T-helper 22 cell (primary cell): ENCODE data around the gene CLEC1A.

Experiments
- DNase-seq: peaks from one replicate; pipeline ENCODE4 v3.0.0-alpha.2; 2020; ENCODE audit warnings: low read depth

Gene CLEC1A

DNA sequence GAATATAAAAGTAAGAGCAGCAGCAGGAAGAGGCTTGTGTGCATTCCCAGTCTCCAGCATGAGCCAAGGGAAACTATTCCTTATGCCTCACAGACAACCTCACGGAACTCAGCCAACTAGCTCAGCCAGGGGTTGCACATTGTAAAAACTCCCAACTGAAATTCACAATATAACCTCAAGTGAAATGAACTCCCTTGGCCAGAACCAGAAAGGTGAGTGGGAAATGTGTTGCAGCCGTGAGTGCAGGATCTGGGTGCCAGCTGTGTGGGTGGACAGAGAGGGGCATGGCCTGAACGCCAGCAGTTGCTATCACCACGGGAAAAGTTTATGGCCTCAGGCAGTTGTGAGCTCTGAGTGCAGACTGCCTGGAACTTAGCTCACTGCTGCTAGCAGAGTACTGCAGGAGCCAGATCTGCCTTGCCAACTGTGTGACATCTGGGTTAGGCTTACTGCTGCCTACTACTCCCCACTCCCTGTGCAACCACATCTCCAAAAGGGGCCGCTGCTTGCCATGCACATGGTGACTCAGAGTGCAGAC, 2.3 kb upstream of the CLEC1A start:
- DNase-seq: no peak

DNA sequence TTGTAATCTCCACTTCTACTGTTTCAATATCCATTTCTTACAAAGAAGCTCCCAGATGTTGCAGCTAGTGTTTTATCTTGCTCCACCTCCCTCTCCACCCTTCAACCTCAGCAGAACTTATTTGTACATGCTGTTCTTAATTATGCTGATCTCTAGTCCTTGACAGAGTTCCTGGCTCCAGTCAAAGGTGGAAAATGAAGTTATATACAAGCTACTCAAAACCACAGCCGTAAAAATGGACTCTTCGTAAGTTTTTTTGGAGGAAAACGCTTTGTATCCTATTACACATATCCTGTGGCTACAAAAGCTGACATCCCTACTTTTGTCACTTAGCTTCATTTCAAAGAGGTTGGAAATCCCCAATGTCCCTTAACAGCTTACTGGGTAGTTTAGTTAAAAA, 1.3 kb downstream of the CLEC1A start:
- no peak for DNase-seq

DNA sequence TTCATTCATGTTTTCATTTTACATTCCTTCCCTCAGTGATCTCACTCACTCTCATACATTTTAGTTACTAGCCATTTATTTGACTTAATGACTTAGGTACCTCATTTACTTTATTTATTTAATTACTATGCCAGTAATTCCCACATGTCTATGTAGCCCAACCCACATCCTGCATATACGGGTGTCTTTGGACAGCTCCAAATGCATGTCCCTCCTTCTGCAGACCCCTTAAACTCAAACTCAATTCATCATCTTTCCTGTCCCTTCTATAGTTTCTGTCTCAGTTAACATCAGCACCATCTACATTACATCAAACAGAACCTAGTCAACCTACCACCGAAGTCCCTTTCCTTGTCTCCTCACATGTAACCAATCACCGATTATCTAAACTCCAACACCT, 2.8 kb downstream of the CLEC1A start:
- DNase-seq: no peak

DNA sequence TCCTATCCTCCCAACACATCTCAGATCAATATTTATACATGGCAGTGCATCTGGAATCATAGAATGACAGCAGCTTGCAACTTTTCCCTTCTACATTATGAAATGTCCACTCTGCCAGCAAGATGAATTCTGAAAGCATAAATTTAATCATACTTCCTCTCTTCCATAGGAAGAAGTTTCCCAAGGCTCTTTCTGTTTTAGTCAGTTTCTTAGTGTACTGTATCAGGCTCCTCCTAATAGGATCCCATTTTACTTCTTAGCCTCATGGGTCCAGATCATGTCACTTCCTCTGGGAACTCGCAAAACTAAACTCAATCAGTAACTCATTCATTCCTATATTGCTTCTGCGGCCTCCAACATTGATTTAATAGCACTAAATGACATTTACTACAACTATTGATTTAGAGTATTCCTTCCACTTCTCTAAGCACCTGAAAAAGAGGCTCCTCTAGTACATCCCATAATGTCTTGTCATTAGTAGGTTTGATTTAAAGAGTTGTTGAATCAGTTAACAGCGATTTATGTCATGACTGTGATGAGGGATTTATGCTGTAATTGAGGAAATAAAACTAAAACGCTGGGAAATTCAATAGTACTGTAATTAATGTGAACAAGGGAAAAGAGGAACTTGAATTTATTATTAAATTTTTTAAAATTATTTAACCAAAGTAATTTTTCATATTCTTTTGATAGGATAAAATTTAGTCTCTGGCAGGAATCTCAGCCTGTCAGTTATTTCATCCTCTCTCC, 4.0 kb downstream of the CLEC1A start:
- DNase-seq: no peak

DNA sequence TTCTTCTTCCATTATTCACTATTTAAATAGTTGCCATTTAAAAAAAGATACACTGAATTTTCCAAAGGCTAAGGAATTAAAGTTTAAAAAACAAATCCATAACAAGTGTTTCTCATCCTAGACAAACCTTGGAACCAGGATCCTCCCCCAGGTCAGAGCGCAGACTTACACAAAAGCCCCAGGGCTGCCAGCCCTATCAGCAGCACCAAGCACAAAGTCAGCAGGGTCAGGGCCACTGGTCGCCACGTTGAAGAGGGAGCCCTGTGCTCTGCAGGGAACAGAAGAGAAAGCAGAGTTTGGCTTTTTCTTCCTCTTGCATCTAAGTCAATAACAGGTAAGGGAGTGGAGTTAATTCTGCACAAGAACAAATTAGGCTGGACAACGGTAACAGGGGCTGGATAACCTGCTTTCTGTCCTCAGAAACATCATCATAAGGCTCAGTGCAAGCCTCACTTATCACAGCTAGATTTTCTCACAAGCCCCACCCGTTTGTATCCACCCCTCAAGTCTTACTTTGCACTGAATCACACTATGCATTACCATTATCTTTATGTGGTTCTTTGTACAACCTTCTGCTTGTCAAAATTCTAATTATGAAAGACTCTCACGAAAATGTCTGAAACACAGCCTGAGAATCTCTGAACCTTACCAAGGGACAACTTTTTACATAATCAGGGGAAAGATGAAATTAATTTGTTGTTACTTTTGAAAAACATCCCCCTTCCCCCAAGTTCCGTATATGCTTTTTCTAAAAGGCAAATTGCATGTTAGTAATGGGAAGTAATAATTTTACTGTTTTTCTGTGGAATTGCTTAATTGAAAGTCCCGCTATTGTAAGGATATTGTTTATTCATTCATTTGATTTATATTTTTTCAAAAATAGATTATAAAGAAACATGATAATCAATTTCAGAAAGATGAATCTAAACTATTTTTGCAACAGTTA, 9.6 kb downstream of the CLEC1A start:
- no peak for DNase-seq

DNA sequence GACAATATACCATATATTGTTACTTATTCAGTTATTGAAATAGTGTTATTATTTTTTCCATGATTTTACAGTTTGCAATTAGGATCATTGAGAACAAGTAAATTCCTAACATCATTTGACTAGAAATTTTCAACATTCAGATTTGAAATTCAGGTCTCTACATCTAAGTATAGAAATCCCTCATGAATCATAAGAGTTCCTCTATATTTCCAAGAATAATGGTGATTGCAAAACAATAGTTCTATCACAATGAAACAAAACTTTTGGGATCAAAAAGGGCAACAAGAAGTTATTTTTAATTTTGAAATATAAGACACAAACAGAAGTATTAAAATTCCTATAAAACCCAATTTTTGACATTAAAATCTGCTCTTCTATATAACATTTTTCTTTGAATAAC, 10.8 kb downstream of the CLEC1A start:
- DNase-seq: no peak

DNA sequence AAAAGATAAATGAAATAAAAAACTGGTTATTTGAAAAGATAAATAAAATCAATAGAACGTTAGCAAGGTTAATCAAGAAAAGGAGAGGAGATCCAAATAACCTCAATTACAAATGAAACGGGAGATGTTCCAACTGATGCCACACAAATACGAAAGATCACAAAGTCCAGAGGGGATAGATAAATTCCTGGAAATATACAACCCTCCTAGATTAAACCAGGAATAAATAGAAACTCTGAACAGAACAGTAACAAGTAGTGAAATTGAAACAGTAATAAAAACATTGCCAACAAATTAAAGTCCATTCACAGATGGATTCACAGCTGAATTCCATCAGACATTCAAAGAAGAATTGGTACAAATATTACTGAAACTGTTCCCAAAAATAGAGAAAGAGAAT, 12.4 kb downstream of the CLEC1A start:
- no peak for DNase-seq

DNA sequence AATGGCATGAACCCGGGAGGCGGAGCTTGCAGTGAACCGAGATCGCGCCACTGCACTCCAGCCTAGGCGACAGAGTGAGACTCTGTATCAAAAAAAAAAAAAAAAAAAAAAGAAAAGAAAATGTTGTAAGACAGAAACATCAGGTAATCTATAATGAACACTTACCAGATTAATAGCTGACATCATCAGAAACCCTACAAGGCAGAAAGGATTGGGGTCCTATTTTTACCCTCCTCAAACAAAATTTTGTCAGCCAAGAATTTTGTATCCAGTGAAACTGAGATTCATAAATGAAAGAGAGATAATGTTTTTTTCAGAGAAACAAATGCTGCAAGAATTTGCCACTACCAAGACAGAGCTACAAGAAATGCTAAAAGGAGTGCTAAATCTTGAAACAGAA, 14.1 kb downstream of the CLEC1A start:
- DNase-seq: no peak

DNA sequence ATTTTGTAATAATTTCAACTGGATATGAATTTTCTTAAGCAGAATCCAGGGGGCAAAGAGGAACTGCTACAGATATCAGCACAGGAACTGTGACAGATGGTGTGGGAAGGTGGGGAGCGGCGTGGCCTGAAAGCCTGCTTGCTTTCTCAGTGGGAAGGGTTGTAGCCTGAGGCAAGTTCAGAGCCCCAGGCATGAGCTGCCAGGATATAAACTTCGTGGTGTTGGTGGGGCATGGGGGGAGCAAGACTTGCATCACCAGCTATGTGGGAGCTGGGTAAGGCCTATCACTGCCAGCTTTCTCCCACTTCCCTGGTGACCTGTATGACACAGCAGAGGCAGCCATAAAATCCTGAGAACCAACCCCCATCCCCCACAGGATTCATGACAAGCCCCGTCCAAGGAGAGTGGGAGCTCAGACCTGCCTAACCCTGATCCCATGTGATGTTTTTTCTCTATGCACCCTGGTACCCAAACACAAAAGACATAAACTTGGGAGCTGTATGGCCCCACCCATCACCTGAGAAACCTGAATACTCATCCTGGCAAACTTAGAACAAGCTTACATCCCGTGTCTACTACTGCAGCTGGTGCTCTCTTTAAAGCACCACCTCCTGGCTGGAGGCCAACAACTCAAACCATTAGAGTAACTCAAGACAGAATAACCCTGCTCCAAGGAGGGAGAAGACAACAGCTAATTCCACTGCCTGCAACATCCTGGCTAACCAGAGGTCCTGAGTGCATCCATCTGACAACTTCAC, 16.5 kb downstream of the CLEC1A start:
- DNase-seq: no peak

DNA sequence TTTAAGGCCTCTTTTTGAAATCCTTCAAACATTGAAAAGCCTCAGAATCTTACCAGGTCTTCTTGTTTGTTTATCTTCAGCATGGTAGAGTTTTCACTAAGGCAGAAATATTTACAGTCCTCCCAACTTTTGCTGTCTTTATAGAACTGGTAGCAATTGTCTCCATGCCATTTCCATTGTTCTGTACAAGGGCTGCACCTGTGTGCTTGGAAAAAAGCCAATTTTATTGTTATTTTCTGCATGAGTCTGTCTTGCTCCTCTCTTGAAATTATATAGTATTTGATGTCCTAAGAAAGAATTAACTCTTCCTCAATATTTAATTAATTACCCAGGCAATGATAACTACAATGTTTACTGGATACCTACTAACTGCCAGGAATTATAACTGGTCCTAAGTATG, 23.3 kb downstream of the CLEC1A start:
- DNase-seq: no peak

DNA sequence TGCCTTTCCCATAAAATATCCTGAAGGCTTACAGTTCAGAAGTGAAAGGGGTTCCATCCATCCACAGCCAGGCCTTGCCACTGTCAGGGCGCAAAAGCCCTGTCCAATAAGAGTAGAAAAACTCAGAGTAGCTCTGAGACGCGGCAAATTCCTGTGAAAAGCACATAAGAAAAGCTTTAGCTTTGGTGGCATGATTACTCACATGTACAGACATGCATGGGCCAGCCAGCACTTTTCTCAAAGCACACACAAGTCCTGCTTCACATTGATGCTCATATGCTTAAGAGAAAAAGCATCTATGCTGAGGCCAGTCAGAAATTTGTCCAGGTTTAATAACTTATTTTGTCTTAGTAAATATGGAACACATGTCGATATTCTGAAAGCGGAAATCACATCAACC, 25.5 kb downstream of the CLEC1A start:
- DNase-seq: no peak

DNA sequence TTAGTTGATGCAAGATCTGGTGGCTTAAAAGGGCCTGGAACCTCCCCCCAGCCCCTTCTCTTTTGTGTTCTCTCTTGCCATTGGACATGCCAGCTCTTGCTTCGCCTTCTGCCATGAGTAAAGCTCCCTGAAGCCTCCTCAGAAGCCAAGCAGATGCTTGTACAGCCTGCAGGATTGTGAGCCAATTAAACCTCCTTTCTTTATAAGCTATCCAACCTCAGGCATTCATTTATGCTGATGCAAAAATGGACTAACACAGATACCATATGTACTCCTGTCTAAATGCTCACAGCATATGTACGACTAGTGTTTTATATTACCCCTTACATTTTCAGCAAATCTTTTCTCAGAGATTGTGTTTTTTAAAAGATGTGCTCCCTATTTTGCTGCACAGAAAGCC, 26.7 kb downstream of the CLEC1A start:
- no peak for DNase-seq

DNA sequence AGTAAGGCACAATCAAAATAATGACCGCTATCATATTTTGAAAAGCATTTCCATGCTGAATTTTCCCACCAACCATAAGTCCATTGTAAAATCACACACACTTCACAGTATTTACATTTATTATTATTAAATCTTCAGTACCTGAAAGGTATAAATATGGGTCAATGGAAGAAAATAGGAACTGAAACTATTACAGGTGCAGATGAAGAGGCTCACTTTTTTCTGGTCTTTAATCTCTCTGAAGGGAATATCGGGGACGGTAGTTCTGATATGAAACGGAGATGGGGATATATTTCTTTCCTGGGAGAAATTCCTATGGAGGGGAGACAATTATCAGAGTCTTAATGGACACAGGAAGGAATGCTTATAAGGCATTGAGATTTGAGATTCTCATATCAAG, 28.4 kb downstream of the CLEC1A start:
- DNase-seq: no peak

DNA sequence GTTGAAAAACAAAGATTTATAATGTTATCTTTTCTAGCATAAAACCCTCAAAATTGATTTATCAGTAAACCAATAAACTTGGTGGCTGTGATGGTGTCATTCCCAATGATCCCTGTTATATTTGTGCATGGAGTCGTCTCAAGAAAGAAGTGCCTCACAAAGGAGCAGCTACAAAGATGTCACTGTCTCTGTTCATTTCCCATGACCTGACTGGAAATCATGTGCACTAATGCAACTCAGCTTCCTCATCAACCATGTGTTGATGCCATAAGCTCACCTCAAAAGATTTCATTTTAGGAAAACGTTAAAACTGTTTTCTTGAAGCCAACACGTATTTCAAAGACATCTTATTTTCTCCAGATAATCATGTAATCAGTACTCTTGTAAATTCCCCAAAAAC, 28.8 kb downstream of the CLEC1A start:
- DNase-seq: no peak

DNA sequence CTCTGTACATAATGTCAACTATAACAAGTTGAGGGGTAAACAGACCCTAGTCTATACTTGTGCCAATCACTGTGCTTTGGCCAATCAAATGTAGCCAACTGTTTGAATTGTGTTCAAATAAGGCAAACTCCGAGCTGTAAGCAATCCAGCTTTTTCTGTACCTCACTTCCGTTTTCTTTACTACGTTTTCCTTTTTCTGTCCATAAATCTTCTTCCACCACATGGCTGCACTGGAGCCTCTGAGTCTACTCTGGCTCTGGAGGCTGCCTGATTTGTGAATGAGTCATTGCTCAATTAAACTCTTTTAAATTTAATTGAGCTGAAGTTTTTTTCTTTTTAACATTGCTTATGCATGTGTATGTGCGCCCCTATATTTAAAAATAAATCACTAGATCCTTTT, 29.7 kb downstream of the CLEC1A start:
- no peak for DNase-seq

DNA sequence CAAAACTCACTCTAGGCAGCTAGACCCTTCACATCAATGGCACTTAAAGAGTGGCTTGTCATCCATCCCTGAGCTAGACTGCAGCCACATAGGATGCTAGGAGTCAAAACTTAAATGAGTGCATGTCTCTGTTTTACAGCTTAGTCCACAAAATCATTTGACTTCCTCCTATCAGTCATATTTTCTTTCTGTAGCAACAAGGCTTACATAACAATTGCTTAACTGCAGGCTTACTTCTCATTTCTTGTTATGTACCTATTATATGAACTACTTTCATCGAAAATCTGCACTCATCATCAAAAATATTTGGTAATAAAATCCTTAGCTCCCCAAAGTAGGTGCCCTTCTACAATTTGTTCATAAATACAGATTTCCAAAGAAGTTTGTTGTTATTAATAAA, 30.1 kb downstream of the CLEC1A start:
- DNase-seq: no peak

DNA sequence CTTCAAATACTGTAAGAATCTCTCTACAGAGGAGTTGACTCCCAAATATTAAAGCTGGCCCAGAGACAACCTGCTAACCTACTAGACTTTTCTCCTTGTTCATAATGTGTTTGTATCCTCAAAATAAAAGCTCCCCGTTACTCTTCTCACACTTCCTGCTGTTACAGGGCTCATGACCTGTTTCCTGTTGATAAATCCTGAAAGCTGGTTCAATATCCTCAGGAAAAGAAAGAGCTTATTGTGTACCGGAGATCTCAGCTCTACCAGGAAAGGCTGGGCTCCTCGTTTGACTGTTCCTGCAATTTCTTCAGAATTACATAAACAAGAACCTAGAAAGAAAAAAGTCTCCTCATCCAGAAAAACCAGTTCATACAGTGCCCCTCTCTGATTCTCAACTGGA, 30.8 kb downstream of the CLEC1A start:
- DNase-seq: no peak

DNA sequence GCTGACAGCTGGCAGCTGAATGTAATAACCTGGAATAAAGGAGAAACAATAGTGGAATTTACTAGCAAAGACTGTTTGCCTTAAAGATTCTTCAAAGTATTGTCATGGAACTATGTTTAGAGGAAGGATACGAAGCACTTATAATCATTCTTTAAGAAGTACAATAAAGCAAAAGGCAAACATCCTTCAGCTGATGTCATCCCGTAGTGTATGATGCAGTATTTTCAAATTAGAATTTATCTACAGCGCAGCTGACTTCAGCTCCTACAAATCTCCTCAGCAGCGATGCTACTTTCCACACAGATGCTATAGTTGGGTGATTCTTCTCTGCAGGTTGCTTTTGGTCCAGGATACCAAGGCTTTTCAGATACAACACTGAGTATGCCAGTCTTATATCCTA, 31.5 kb downstream of the CLEC1A start:
- DNase-seq: no peak

DNA sequence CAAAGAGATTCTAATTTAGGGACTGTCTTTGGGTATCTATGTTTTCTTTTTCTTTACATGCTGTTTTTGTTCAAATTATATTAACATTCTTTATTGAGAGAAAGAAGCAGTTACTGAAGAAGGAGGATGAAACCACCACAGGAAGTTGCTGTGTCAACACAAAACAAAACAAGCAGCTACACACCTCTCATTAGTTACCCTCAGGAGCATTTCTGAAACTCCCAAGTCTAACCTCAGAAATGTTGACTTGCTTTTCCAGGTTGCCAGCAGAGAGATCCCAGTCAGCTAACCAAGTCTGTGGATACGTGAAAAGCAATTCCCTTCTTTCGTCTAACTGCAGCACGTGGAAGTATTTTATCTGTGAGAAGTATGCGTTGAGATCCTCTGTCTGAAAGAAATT, 33.5 kb downstream of the CLEC1A start:
- no peak for DNase-seq

DNA sequence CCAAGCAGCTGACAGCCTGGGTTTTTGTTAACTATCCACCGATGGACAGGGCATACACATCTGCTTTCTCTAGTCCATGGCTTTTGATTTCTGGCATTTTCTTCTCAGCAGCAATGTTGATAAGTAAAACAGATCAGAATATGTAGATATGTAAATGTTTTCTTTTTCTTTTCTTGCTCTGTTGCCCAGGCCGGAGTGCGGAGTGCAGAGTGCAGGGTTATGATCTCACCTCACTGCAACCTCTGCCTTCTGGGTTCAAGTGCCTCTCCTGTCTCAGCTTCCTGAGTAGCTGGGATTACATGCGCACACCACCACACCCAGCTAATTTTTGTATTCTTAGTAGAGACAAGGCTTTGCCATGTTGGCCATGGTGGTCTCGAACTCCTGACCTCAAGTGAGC, 40.4 kb downstream of the CLEC1A start:
- DNase-seq: no peak

DNA sequence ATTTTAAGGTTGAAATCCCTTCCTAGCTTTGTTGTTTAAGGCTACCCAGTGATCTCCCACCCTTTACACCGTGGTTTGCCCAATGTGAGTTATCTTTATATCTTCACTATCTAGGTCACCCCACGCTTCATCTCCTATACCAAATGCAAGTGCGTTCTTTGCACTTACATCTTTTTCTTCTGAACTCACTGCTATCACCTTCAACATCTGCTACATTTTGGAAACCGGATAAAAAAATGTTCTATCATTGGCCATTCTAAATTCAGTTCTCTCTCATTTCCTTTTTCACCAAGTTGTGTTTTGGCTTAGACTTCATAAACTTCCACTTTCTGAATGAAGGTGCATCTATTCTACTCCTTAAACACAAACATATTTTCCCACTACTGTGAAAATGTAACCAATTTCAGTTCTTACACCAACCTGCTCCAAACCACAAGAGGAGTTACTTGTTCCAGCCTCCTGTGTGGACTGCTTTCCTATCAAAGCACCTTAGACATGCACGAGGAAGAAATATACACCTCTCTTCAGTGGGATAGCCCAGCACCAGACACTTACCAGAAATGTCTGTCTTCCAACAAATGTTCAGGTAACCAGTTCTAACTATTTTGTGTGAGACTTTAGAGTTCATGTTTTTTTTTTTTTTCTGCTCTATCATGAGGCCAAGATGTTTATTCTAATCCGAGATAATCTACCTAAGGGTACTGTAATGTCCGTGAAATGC, 46.4 kb downstream of the CLEC1A start:
- DNase-seq: no peak

DNA sequence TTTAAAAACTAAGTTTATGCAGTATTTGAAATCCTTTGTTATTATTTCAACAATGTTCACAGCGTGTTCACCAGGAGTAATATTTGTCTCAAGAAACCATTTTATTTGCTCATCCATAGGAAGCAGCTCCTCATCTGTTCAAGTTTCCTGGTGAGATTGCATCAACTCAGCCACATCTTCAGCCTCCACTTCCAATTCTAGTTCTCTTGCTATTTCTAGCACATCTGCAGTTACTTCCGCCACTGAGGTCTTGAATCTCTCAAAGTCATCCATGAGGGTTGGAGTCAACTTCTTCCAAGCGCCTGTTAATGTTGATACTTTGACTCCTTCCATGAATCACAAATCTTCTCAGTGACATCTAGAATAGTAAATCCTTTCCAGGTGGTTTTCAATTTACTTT, 50.3 kb downstream of the CLEC1A start:
- no peak for DNase-seq
